HepG2 (cell line): Measurements from ENCODE around the gene PRRT2. TPM values are rescaled to one million over a fixed set of nuclear protein-coding genes. Genes with fewer than 3 reads are reported as not detected.

Source experiments
- AGO1 ChIP-seq: fragments of 200-400 bp; formaldehyde crosslinking; IDR thresholded peaks from 2 replicates; pipeline ENCODE4 v1.6.1; 2017; ENCODE audit warnings: mild to moderate bottlenecking, low read depth, low read length, moderate library complexity; ENCODE audit not compliant: poor library complexity, severe bottlenecking
- CREBL2 ChIP-seq: sonication (generic); formaldehyde crosslinking; IDR thresholded peaks from 2 replicates; pipeline ENCODE4 v1.8.1; 2023; ENCODE audit warnings: missing genetic modification reagents, mild to moderate bottlenecking, borderline replicate concordance
- EP300 ChIP-seq, 3 experiments: sonication (generic) in 1 of 3; formaldehyde crosslinking in 1 of 3; IDR thresholded peaks; 2 replicates each; pipeline versions ENCODE4 v1.5.1 to v1.6.1; 2011 to 2020; ENCODE audit warnings: low read depth in 2 of 3, low read length in 2 of 3, borderline replicate concordance in 1 of 3, improper control_type of control experiment in 1 of 3, mild to moderate bottlenecking in 1 of 3, missing genetic modification reagents in 1 of 3, moderate library complexity in 1 of 3
- HMG20A ChIP-seq: IDR thresholded peaks from 2 replicates; pipeline ENCODE4 v1.6.1; 2016; ENCODE audit warnings: borderline replicate concordance
- HNF4G ChIP-seq, 2 experiments: sonication (generic) in 1 of 2; formaldehyde crosslinking in 1 of 2; IDR thresholded peaks; 2 replicates each; pipeline versions ENCODE4 v1.4.0 to v1.6.1; 2011 to 2020; ENCODE audit warnings: borderline replicate concordance in 2 of 2, low read depth in 2 of 2, mild to moderate bottlenecking in 2 of 2, low read length in 1 of 2, missing genetic modification reagents in 1 of 2, moderate library complexity in 1 of 2
- HOXA5 ChIP-seq: sonication (generic); formaldehyde crosslinking; IDR thresholded peaks from 2 replicates; pipeline ENCODE4 v1.4.0; 2020; ENCODE audit warnings: missing genetic modification reagents
- JUND ChIP-seq: sonication (generic); formaldehyde crosslinking; IDR thresholded peaks from 2 replicates; pipeline ENCODE4 v1.8.0; 2022; ENCODE audit warnings: mild to moderate bottlenecking, missing genetic modification reagents
- KDM5B ChIP-seq: sonication (generic); formaldehyde crosslinking; IDR thresholded peaks from 2 replicates; pipeline ENCODE4 v1.4.0; 2020; ENCODE audit warnings: missing genetic modification reagents, mild to moderate bottlenecking, borderline replicate concordance
- KLF6 ChIP-seq: IDR thresholded peaks from 2 replicates; pipeline ENCODE4 v1.8.0; 2016; ENCODE audit warnings: missing biosample characterization, missing genetic modification reagents
- MEIS2 ChIP-seq: sonication (generic); formaldehyde crosslinking; IDR thresholded peaks from 2 replicates; pipeline ENCODE4 v1.9.0; 2021; ENCODE audit warnings: mild to moderate bottlenecking, missing genetic modification reagents
- POLR2G ChIP-seq: fragments of 200-400 bp; formaldehyde crosslinking; IDR thresholded peaks from 2 replicates; pipeline ENCODE4 v1.6.1; 2018; ENCODE audit warnings: mild to moderate bottlenecking, low read depth, low read length, moderate library complexity
- REPIN1 ChIP-seq: sonication (generic); formaldehyde crosslinking; IDR thresholded peaks from 2 replicates; pipeline ENCODE4 v1.8.0; 2022; ENCODE audit warnings: missing genetic modification reagents, low read depth, mild to moderate bottlenecking, borderline replicate concordance
- RNF219 ChIP-seq: sonication (generic); formaldehyde crosslinking; IDR thresholded peaks from 2 replicates; pipeline ENCODE4 v1.5.0; 2020; ENCODE audit warnings: mild to moderate bottlenecking, missing genetic modification reagents
- SP5 ChIP-seq: IDR thresholded peaks from 2 replicates; pipeline ENCODE4 v1.6.1; 2016; ENCODE audit warnings: low read depth, borderline replicate concordance
- SPEN ChIP-seq: sonication (generic); formaldehyde crosslinking; IDR thresholded peaks from 2 replicates; pipeline ENCODE4 v1.5.1; 2020; ENCODE audit warnings: low read depth, mild to moderate bottlenecking, missing genetic modification reagents
- TERF1 ChIP-seq: sonication (generic); formaldehyde crosslinking; IDR thresholded peaks from 2 replicates; pipeline ENCODE4 v1.8.0; 2022; ENCODE audit warnings: mild to moderate bottlenecking, missing genetic modification reagents, moderate library complexity
- ZFAT ChIP-seq: sonication (generic); formaldehyde crosslinking; conservative IDR thresholded peaks from 2 replicates; pipeline ENCODE4 v1.8.1; 2023; ENCODE audit warnings: missing genetic modification reagents, inconsistent platforms
- ZFP62 ChIP-seq: sonication (generic); formaldehyde crosslinking; IDR thresholded peaks from 2 replicates; pipeline ENCODE4 v1.4.0; 2020; ENCODE audit warnings: missing genetic modification reagents
- ZFX ChIP-seq: sonication (generic); formaldehyde crosslinking; IDR thresholded peaks from 2 replicates; pipeline ENCODE4 v1.4.0; 2020; ENCODE audit warnings: mild to moderate bottlenecking, low read depth, missing genetic modification reagents, moderate library complexity
- ZMAT3 ChIP-seq: sonication (generic); formaldehyde crosslinking; conservative IDR thresholded peaks from 2 replicates; pipeline ENCODE4 v1.7.0; 2021; ENCODE audit warnings: missing genetic modification reagents
- ZNF136 ChIP-seq: sonication (generic); formaldehyde crosslinking; IDR thresholded peaks from 2 replicates; pipeline ENCODE4 v1.8.1; 2022; ENCODE audit warnings: low read depth, mild to moderate bottlenecking, moderate library complexity, missing genetic modification reagents
- ZNF253 ChIP-seq: sonication (generic); formaldehyde crosslinking; IDR thresholded peaks from 2 replicates; pipeline ENCODE4 v1.8.0; 2022; ENCODE audit warnings: mild to moderate bottlenecking, missing genetic modification reagents, borderline replicate concordance
- ZNF446 ChIP-seq: sonication (generic); formaldehyde crosslinking; IDR thresholded peaks from 2 replicates; pipeline ENCODE4 v1.5.0; 2020; ENCODE audit warnings: mild to moderate bottlenecking, missing genetic modification reagents
- ZNF747 ChIP-seq: sonication (generic); formaldehyde crosslinking; IDR thresholded peaks from 2 replicates; pipeline ENCODE4 v1.8.1; 2023; ENCODE audit warnings: missing genetic modification reagents, mild to moderate bottlenecking, borderline replicate concordance
- ZZZ3 ChIP-seq: sonication (generic); formaldehyde crosslinking; IDR thresholded peaks from 2 replicates; pipeline ENCODE4 v1.4.0; 2020; ENCODE audit warnings: missing genetic modification reagents, mild to moderate bottlenecking, borderline replicate concordance
- polyA plus RNA-seq, 8 experiments: library from polyadenylated mRNA; depleted of rRNA in 3 of 8; stranded (reverse) in 7 of 8; unstranded in 1 of 8; fragments of >200 nt; fragmentation: Illumina TruSeq in 4 of 8; extraction: Trizol in 4 of 8; gene quantifications; 2 replicates each; pipeline versions ENCODE4 v1.2.1 to v1.2.3, GENCODE V29; 2011 to 2016; ENCODE audit warnings: low read depth in 4 of 8, missing spikeins in 1 of 8, mixed read lengths in 1 of 8; ENCODE audit not compliant: insufficient read depth in 1 of 8
- total RNA-seq, 5 experiments: library from RNA; depleted of rRNA; stranded (reverse); fragments of >200 nt; fragmentation: Illumina TruSeq; extraction: Trizol; gene quantifications; 2 replicates each; pipeline ENCODE4 v1.2.3, GENCODE V29; 2016; ENCODE audit warnings: low read depth in 1 of 5

Gene PRRT2
- total and polyA plus RNA-seq, 2 of the 13 experiments (the other 11 are each of a cell fraction or from before 2014, with no cell fraction given): 0.51 to 1.1 TPM

GRCh38 chr16:29790183-29790948 lies 21.6 kb upstream of the PRRT2 start, which contains the start of gene KIF22 (continued):
- TF ChIP-seq HOXA5: peak; percentile 93; the same call in 1 of the 2 replicates
- TF ChIP-seq ZNF136 (CRISPR knock-in tag): peak; percentile 76; the same call in 1 of the 2 replicates
- TF ChIP-seq TERF1 (CRISPR knock-in tag): no peak
- peak; percentile 89 for TF ChIP-seq POLR2G
- peak; percentile 99 for TF ChIP-seq SP5 (CRISPR knock-in tag)
- no peak for TF ChIP-seq ZFAT (CRISPR knock-in tag)
- peak; percentile 80 for TF ChIP-seq ZMAT3 (CRISPR knock-in tag)
- peak; percentile 96 for TF ChIP-seq ZFX (CRISPR knock-in tag)
- TF ChIP-seq ZNF747 (CRISPR knock-in tag): peak; percentile 93; the same call in 1 of the 2 replicates
- no peak; the same call in 1 of the 2 replicates for TF ChIP-seq HMG20A (CRISPR knock-in tag)
- peak; percentile 83 for TF ChIP-seq JUND (CRISPR knock-in tag)
- peak; percentile 29 to 43; a peak in 2 of 4 replicates for TF ChIP-seq EP300 (IDR thresholded peaks at IDR 0.05; ENCODE audit: low read depth in 2 of 2, low read length in 2 of 2)
- TF ChIP-seq EP300 (CRISPR knock-in tag; IDR thresholded peaks at IDR 0.05; ENCODE audit: borderline replicate concordance): no peak; the same call in 1 of the 2 replicates
- TF ChIP-seq REPIN1 (CRISPR knock-in tag): peak; percentile 96
- TF ChIP-seq ZZZ3 (CRISPR knock-in tag): peak; percentile 87
- no peak for TF ChIP-seq HNF4G (IDR thresholded peaks at IDR 0.05; ENCODE audit: borderline replicate concordance, low read depth, low read length)
- 0 out of 2 replicates have a peak, but pooled peaks have one; percentile 26 for TF ChIP-seq HNF4G (CRISPR knock-in tag; IDR thresholded peaks at IDR 0.05; ENCODE audit: borderline replicate concordance, low read depth)
- TF ChIP-seq ZNF253 (CRISPR knock-in tag): peak; percentile 61; the same call in 1 of the 2 replicates
- TF ChIP-seq SPEN (CRISPR knock-in tag): peak; percentile 90; the same call in 1 of the 2 replicates
- TF ChIP-seq MEIS2 (CRISPR knock-in tag): peak; percentile 61
- peak; percentile 74; the same call in 1 of the 2 replicates for TF ChIP-seq KLF6 (CRISPR knock-in tag)
- peak; percentile 95; the same call in 1 of the 2 replicates for TF ChIP-seq KDM5B (CRISPR knock-in tag)
- peak; percentile 27; the same call in 1 of the 2 replicates for TF ChIP-seq CREBL2 (CRISPR knock-in tag)
- no peak for TF ChIP-seq ZNF446 (CRISPR knock-in tag)
- peak; percentile 90 for TF ChIP-seq AGO1
- no peak for TF ChIP-seq ZFP62 (CRISPR knock-in tag)
- TF ChIP-seq RNF219 (CRISPR knock-in tag): peak; percentile 95
